Suprapubic skin (tissue), 4 donors: ENCODE measurements around the gene GALNT18. TPM values are rescaled to one million over a fixed set of nuclear protein-coding genes. Genes with fewer than 3 reads are reported as not detected.

Source experiments
- DNase-seq, 2 donors: peaks; one replicate each; pipeline ENCODE4 v3.0.0-alpha.2; 2019; ENCODE audit warnings: low spot score in 2 of 2
- H3K27ac ChIP-seq: fragments of 200-600 bp; sonication (generic); one replicate; pipeline ENCODE4 v1.5.1; 2019
- H3K27me3 ChIP-seq: fragments of 200-600 bp; sonication (generic); one replicate; pipeline ENCODE4 v1.5.1; 2019
- H3K36me3 ChIP-seq: fragments of 200-600 bp; sonication (generic); one replicate; pipeline ENCODE4 v1.5.1; 2019
- H3K4me1 ChIP-seq: fragments of 200-600 bp; sonication (generic); one replicate; pipeline ENCODE4 v1.5.1; 2019
- H3K4me3 ChIP-seq: fragments of 200-600 bp; sonication (generic); one replicate; pipeline ENCODE4 v1.5.1; 2019; ENCODE audit warnings: mild to moderate bottlenecking
- H3K9me3 ChIP-seq: fragments of 200-600 bp; sonication (generic); one replicate; pipeline ENCODE4 v1.5.1; 2019
- CTCF ChIP-seq, 2 donors: fragments of 200-600 bp in 1 of 2; fragments of 450-650 bp in 1 of 2; sonication (generic) in 1 of 2; IDR thresholded peaks; one replicate each; pipeline ENCODE4 v1.5.1; 2016 to 2019; ENCODE audit warnings: antibody characterized with exemption in 2 of 2, mild to moderate bottlenecking in 1 of 2, moderate library complexity in 1 of 2
- EP300 ChIP-seq: sonication (generic); formaldehyde crosslinking; IDR thresholded peaks from one replicate; pipeline ENCODE4 v1.6.1; 2017; ENCODE audit warnings: antibody characterized with exemption
- POLR2A ChIP-seq, 2 donors: fragments of 450-650 bp; IDR thresholded peaks; one replicate each; pipeline ENCODE4 v1.6.1; 2017; ENCODE audit warnings: antibody characterized with exemption in 2 of 2, mild to moderate bottlenecking in 2 of 2, moderate library complexity in 2 of 2
- POLR2AphosphoS5 ChIP-seq, 3 donors: sonication (generic); formaldehyde crosslinking; IDR thresholded peaks; one replicate each; pipeline ENCODE4 v1.6.1; 2017; ENCODE audit warnings: antibody characterized with exemption in 3 of 3
- WGBS: methylation state at CpG from one replicate; pipeline ENCODE4 v1.1.5; 2018; 5-methylcytosine and 5-hydroxymethylcytosine counted together
- total RNA-seq, 4 donors: library from RNA; depleted of rRNA; stranded (reverse); fragments of >200 nt; gene quantifications; one replicate each; pipeline ENCODE4 v1.1.0, GENCODE V29; 2016

GALNT18 gene
- total RNA-seq, 4 donors from 2014 or later = 20.6 to 26.0 (median 23.1) TPM

GRCh38 chr11:11519184-11519583 lies 102.6 kb downstream of the GALNT18 start:
- no peak overlapping the region for H3K27ac ChIP-seq
- no peaks in the 10 kb centered on the region for H3K27me3 ChIP-seq
- H3K36me3 ChIP-seq = no peaks in the 10 kb centered on the region
- peaks cover 13% of the 10 kb centered on the region for H3K4me1 ChIP-seq
- no peak overlapping the region for H3K4me3 ChIP-seq
- TF ChIP-seq EP300 (no peak), POLR2AphosphoS5 (IDR thresholded peaks at IDR 0.05) (no peak), CTCF (IDR thresholded peaks at IDR 0.05) (no peak), POLR2A (IDR thresholded peaks at IDR 0.05) (no peak)
- no peak for DNase-seq
- no peaks in the 10 kb centered on the region for H3K9me3 ChIP-seq
- 45% methylated on average over 4 of the region's 4 CpGs for WGBS

GRCh38 chr11:11514246-11514645 lies 107.6 kb downstream of the GALNT18 start:
- H3K27ac ChIP-seq = no peak overlapping the region
- TF ChIP-seq POLR2A (IDR thresholded peaks at IDR 0.05) (no peak), POLR2AphosphoS5 (IDR thresholded peaks at IDR 0.05) (no peak), EP300 (no peak), CTCF (IDR thresholded peaks at IDR 0.05) (no peak)
- H3K4me1 ChIP-seq = peaks cover 16% of the 10 kb centered on the region
- H3K36me3 ChIP-seq = no peaks in the 10 kb centered on the region
- WGBS = 92% methylated on average over 3 of the region's 3 CpGs
- H3K4me3 ChIP-seq = no peak overlapping the region
- DNase-seq = no peak
- H3K9me3 ChIP-seq = no peaks in the 10 kb centered on the region
- no peaks in the 10 kb centered on the region for H3K27me3 ChIP-seq

GRCh38 chr11:11513422-11513821 lies 108.4 kb downstream of the GALNT18 start:
- no peak for TF ChIP-seq POLR2AphosphoS5 (IDR thresholded peaks at IDR 0.05)
- no peak for TF ChIP-seq POLR2A (IDR thresholded peaks at IDR 0.05)
- H3K4me3 ChIP-seq = no peak overlapping the region
- 36% methylated on average over 3 of the region's 3 CpGs for WGBS
- no peaks in the 10 kb centered on the region for H3K9me3 ChIP-seq
- no peak overlapping the region for H3K27ac ChIP-seq
- no peak for DNase-seq
- H3K36me3 ChIP-seq = no peaks in the 10 kb centered on the region
- no peaks in the 10 kb centered on the region for H3K27me3 ChIP-seq
- H3K4me1 ChIP-seq = peaks cover 16% of the 10 kb centered on the region

- no peak for TF ChIP-seq EP300
- no peak for TF ChIP-seq POLR2A (IDR thresholded peaks at IDR 0.05)
- no peak for TF ChIP-seq CTCF (IDR thresholded peaks at IDR 0.05)
- no peak for TF ChIP-seq POLR2AphosphoS5 (IDR thresholded peaks at IDR 0.05)
Measured at GRCh38 chr11:11512929-11513328, 108.9 kb downstream of the GALNT18 start.

GRCh38 chr11:11512502-11512901 lies 109.3 kb downstream of the GALNT18 start:
- TF ChIP-seq POLR2AphosphoS5 (IDR thresholded peaks at IDR 0.05) = no peak
- no peak for TF ChIP-seq POLR2A (IDR thresholded peaks at IDR 0.05)
- no peak for TF ChIP-seq EP300
- TF ChIP-seq CTCF (IDR thresholded peaks at IDR 0.05) = no peak
- no peaks in the 10 kb centered on the region for H3K27me3 ChIP-seq
- H3K4me1 ChIP-seq = peaks cover 16% of the 10 kb centered on the region
- 100% methylated on average over 6 of the region's 6 CpGs for WGBS
- H3K4me3 ChIP-seq = no peak overlapping the region
- no peaks in the 10 kb centered on the region for H3K9me3 ChIP-seq
- H3K36me3 ChIP-seq = no peaks in the 10 kb centered on the region
- no peak for DNase-seq
- H3K27ac ChIP-seq = no peak overlapping the region

More at GRCh38 chr11:11512929-11513328, 108.9 kb downstream of the GALNT18 start:
- Histone ChIP-seq H3K27ac (no peak overlapping the region), H3K27me3 (no peaks in the 10 kb centered on the region), H3K4me1 (peaks cover 16% of the 10 kb centered on the region), H3K36me3 (no peaks in the 10 kb centered on the region), H3K9me3 (no peaks in the 10 kb centered on the region), H3K4me3 (no peak overlapping the region)
- DNase-seq = no peak
- WGBS = 79% methylated on average over 4 of the region's 4 CpGs

GRCh38 chr11:11512090-11512489 lies 109.7 kb downstream of the GALNT18 start:
- DNase-seq = no peak

More at GRCh38 chr11:11512090-11512489, 109.7 kb downstream of the GALNT18 start:
- no peaks in the 10 kb centered on the region for H3K36me3 ChIP-seq
- H3K4me3 ChIP-seq = no peak overlapping the region
- no peaks in the 10 kb centered on the region for H3K9me3 ChIP-seq
- no peak overlapping the region for H3K27ac ChIP-seq
- WGBS = 91% methylated on average over 6 of the region's 6 CpGs
- TF ChIP-seq POLR2A (IDR thresholded peaks at IDR 0.05) = no peak
- no peak for TF ChIP-seq POLR2AphosphoS5 (IDR thresholded peaks at IDR 0.05)
- TF ChIP-seq CTCF (IDR thresholded peaks at IDR 0.05) = no peak
- TF ChIP-seq EP300 = no peak
- H3K27me3 ChIP-seq = no peaks in the 10 kb centered on the region
- H3K4me1 ChIP-seq = peaks cover 16% of the 10 kb centered on the region
